ENCODE measurements around the gene CRYBA2.

Gene CRYBA2

DNA sequence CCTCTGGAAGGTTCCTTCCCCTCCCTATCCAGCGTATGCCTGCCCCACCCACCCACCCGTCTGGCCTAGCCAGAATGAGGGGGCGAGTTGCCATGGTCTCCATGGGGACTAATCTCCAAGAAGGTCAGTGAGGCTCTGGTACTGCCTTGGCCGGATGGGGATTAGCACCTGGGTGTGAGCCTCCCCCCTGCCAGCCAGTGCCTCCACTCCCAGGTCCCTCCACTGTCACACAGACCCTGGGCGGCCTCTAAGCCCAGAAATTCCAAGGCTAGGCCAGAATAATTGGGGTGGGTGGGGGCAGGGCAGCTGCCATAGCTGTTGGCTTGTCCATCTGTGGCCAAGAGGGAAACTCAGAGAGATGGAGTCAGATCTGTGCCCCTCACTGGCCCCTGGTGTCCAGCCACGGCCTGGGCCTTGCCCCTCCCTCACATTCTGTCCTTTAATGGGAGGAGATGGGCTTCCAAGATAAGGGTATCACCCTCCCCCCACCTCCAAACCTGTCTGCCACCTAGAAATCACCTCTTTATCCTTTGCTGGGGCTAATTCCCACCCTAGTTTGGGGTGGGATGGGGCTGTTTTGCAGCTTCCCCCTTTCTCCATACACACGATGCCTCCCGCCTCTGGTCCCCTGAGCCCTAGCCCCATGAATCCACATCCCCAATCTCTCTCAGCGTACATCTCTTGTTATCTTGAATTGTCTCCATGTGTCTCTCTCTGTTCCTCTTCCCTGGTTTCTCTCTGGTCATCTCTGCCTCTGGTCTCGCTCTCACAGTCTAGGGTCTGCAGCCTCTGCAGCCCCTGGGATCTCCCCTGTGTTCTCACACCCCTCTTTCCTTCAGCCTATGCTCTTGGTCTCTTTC lies 6.0 kb upstream of the CRYBA2 start:
- DNase-seq (ENCODE audit: low read depth, low spot score): no peak

DNA sequence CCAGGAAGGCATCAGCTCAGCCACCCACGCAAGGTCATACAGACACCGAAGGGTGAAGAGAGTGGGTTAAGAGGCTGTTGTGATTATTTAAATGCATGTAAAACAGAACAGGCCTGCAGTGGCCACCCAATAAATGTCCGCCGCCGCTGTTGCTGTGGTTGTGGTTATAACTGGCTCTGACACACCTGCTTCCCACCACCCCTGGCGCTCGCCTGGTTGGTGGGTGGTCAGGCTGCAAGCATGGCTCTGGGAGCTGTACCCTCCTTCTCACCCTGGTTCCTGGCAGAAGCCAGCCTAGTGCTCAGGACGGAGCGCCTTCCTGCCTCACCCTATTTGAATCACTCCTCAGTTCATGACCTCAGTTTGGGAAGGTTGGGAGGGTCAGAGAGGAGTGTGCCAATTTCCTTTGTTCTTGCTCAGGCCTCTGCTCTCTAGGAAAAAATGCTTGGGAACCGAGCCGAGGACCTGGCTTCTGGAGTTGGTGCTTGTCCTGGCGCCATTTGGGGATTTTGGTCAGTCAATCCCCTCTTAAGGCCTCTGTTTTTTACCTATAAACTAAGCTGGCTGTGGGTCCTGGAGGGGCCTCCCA lies 5.3 kb upstream of the CRYBA2 start:
- no peak for DNase-seq (ENCODE audit: low read depth, low spot score)

DNA sequence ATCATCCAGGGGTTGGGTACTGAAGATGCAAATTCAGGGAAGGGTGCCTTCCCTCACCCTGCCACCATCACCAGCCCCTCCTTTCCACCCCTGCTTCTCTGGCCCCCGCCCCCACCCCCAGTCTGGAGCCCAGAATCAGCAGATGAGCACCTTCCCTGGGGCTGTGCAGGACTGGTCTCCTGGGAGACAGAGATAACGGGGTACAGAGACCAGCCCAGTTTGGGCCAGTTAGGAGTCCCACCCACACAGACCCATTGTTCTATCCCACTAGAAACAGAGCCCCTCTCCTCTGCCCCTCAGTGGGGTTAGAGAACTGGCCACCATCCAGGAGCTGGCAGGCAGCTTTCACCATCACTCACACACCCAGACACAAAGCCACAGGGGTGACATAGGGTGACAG lies 4.5 kb upstream of the CRYBA2 start:
- no peak for DNase-seq (ENCODE audit: low read depth, low spot score)

DNA sequence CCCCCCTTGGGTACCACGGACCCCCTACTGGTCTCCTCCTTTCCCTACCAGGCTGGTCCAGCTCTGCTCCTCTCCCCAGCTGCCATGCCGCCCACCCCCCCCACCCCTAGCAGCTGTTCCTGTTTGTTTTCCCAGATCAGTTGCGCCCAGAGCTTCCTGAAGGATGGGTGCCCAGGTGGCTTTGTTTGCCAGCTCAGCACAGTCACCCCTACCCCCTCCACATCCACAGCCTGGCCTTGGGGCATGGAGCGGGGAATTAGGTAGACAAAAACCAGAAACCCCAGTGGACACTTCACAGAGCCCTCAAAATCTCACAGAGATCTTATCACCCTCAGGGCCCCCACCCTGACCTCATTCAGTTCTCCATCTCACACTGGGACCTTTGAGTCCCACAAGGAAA lies 3.7 kb upstream of the CRYBA2 start:
- DNase-seq (ENCODE audit: low read depth, low spot score): no peak

DNA sequence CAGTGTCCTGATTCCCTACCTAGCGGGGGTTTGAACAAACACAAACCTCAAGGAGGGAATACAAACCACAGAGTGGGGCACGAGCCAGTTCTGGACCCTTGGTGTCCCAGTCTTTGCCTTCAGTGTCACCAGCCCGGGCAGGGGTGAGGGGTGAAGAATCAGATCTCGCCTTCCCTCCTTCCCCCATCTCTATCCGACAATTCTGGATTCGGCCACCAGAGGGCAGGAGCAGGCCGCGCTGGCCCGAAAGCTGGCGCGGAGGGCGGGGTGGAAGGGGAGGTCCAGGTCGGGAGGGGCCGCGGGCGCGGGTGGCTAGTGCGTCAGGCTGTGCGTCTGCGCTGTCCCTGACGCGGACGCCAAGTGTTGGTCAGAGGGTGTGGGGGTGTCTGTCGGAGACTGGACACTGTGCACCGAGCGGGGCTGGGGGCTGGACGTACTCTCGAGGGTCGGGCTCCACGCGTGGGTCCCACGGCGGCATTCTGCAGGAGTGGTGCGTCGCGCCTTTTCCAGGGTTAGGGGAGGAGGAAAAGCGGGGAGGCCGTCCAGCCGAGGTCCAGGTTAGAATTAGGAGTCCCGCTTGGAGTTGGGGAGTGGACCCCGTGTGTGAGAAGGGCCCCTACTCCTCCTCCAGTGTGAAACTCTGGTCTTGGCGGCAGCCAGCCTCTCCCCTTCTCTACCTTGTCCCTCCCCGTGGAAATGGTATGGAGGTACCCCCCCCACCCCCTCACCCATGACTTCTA lies 2.9 kb upstream of the CRYBA2 start:
- peak; percentile 2 for DNase-seq (ENCODE audit: low read depth, low spot score)

DNA sequence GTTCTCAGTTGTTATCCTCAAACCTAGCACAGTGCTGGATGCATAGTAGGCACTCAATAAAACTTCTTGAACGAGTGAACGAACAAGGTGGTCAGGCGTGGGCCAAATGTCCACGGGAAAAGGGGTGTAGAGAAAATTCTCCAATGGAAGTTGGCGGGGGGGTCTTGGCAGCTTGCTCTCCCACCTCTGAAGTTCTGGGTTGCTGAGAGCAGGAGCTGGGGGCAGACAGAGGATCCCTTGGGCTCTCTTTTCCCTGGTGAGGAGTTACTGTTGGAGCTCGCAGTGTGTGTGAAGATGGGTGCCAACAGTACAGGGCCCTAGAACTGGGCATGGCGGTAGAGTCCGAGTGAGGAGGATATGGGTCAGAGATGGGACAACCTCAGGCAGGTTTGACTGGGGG lies 2.3 kb upstream of the CRYBA2 start:
- DNase-seq (ENCODE audit: low read depth, low spot score): no peak

DNA sequence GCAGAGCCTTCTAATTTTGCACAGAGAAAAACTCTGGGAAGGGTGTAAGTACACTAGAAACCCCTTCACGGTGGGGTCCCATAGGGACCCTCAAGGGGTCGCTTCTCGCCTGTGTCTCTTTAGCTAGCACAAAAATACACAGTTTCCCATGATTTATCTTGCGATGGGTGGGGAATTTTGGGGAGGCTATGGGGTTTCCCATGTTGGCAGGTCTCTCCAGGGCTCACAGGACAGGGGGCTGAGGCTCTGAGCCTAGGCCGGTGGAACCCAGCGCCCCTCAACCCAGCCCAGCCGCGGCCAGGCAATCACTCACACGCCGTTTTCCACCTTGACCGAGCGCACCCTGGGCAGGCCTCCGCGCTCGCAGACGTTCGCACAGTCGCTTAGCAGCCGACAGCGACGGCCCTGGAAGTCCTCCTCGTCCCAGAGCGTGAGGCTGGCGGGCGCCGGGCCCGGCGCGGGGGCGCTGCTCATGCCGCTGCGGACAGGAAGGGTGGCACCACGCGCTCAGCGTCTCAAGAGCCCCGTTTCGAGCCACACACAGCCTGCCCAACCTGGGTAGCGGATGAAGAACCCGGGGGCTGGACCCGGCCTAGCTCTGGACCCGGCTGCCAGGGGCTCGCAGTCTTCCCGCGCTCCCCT lies 398 bp downstream of the CRYBA2 start:
- DNase-seq (ENCODE audit: low read depth, low spot score): no peak

DNA sequence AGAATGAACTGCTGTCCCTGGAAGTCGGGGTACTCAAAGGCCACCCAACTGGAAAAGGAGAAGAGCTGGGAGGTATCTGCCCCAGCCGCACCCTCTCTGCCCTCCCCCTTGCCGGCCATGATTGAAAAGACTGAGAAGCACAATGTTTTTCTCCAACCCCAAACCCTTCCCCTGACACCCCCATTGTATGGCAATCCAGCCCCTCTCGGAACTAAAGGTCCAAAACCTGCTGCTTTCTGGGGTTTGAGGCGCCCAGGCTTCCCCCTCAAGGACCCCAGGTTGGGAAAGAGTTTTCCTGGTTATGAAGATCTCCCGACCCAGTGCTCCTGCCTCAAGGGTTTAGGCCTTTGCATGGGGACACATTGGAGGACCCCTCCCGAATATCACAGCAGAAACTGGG lies 1.0 kb downstream of the CRYBA2 start:
- DNase-seq (ENCODE audit: low read depth, low spot score): no peak

DNA sequence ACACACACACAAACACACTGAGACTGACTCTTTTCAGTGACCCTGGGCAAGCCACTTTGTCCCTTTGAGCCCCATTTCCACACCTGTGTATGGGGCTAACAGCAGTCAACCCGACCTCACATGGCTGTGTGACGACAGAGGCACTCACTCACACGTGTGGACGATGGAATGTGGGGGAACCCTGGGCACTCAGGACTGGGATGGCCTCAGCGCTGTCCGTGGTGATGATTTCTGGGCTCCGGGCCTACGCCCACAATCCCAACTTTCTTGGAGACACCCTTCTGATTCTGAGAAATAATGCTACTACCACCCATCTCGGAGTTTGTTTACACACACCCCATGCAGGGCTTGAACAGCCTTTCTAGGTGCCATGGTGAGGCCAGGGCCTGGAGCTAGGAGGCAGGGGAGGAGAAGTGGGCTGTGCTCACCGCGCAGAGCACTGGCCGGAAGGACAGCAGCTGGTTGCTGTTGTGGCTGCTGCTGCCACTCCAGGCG lies 1.5 kb downstream of the CRYBA2 start:
- DNase-seq (ENCODE audit: low read depth, low spot score): no peak

DNA sequence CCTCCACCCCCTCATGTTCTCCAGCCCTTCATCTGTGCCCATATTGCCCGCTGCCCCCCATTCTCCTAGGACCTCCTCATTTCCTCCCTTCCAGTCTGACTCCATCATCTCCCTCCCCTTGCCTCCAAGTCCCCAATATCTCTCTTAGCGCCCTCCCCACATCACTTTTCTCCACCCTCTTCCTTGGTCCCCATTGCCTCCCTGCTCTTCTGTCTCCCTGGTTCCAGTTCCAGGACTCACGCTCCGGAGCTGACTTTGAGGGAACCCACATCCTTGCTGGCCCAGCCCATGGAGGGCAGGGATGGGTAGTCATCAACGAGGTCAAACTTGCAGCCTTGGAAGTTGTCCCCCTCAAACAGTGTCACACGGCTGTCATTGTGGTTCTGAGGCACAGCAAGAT lies 2.6 kb downstream of the CRYBA2 start:
- DNase-seq (ENCODE audit: low read depth, low spot score): no peak

DNA sequence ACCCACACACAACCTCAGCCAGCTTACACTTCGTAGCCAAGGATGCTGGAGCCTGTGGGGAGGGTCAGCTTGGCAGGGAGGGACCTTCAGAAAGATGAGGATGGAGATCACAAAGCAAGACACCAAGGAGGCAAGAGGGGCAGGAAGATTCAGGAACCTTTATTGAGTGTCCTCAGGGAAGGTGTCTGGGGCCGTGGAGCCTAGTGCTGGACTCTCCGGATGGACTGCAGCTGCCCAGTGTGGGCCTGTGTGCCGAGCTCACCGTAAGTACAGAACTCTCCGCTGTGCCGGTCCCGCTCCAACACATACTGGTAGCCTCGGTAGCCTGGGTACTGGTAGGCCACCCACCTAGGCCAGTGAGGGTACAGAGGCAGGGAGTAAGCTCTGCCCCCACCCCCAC lies 3.2 kb downstream of the CRYBA2 start:
- no peak for DNase-seq (ENCODE audit: low read depth, low spot score)

DNA sequence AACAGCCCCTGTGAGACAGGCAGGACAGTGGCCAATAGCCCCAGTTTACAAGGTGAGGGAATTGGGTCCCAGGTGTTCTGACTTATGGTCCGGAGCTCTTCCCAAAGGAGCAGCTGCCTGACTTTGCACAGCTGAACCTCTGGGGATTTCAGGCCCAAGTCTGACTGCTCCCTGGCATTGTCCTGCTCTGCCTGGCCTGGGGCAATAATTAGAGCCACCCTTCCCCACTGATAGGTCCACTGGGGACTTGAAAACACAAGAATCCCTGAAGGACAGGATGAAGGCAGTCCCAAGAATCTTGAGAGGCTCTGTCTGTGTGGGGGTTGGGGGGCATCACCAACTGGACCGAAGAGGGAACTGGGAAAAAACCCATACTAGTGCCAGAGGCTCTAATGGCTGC lies 4.6 kb downstream of the CRYBA2 start:
- DNase-seq (ENCODE audit: low read depth, low spot score): no peak

DNA sequence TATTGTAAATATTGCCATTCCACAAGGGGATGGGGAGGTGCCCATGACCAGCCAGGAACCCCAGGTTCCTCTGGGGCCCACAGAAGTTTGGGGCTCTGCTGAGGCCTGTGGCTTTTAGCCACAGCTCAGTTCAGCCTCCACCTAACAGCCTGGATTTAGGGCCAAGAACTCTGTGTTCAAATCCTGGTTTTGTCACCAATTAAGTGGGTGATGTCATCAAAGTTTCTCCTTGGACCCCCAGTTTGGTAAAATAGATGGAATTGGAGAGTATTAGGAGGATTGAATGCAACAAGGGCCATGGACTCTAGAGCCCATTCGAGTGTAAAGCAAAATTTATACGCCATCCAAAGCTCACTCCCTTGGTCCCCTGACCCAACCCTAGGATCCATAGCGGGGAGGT lies 5.1 kb downstream of the CRYBA2 start:
- no peak for DNase-seq (ENCODE audit: low read depth, low spot score)

DNA sequence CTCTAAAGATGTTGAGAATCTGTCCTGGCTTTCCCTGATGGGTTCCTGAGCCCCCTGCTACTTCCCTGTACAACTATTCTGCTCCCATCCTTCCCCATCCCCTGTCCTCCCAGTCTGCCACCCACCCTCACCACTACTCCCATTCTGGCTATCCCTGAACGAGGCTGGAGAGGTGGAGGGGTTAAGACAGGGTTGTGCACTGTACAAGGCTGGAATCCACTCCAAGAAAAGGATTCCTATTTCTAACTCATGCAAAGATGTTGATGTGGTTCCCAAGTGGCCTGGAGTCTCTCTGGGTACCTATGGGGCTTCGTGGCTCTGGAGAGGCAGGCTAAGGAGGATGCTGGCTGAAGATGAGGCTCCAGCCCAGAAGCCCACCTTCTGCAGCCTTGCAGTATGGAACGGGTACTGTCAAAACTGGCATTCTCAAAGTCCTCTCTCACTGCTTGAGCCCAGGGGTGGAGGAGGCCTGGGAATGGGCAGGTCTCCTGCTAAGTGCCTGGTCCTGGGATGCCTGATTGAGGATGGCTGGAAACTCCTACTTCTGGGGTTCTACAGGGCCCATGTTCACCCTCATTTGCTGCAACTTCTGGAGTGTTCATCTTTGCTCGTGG lies 7.0 kb downstream of the CRYBA2 start:
- DNase-seq (ENCODE audit: low read depth, low spot score): no peak

DNA sequence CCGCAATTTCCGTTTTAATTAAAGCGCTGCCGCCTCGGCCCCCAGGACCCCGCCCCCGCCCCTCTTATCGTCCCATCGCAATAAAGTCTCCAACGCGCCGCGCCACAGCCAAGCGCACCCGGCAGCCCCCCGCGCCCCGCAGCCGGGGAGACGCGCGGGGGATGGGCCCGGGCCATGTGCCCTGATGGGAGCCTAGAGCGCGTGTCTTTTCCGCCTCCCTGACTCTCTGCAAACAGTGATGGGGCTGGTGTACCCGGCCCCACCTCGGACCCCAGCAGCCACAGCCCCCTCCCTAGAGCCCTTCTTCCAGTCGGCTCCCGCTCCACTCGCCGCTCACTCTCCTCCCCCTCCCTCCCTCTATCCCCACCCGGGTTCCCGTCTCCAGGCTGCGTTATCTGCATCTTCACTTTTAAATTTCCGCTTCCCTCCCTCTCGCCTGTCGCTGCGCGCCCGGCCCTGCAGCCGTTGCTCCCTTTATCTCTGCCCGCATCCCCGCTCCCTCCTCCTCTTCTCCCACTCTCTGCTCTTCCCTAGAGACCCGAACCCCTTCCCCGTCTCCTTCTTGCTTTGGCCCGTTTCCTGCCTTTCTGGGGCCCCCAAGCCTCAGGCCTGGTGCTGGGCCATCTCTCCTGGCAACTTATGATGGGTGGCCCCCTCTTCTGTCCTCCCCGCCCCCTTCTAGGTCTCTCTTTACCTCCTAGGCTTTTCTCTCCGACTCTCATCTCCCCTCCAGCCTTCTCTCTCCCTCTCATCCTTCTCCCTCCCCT lies 7.7 kb downstream of the CRYBA2 start:
- DNase-seq (ENCODE audit: low read depth, low spot score): no peak

DNA sequence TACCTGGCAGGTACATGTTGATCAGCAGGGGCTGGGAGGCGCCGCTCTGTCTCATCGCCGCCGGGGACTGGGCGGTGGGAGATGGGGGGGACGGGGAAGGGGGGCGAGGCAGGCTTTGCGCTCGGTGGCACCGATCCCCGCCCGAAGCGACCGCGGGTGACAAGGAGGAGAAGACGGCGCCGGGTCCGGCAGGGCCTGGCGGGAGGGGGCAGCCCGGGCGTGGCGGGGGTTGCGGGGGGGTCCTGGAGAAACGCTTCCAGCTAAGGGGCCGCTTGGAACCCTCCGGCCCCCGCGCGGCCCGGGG lies 8.2 kb downstream of the CRYBA2 start, which contains the start of gene FEV:
TSS of gene FEV (minus strand) at position 164 of the 304 bp plus-strand sequence. CDS start at position 55, 109 bp downstream.
- DNase-seq (ENCODE audit: low read depth, low spot score): no peak

DNA sequence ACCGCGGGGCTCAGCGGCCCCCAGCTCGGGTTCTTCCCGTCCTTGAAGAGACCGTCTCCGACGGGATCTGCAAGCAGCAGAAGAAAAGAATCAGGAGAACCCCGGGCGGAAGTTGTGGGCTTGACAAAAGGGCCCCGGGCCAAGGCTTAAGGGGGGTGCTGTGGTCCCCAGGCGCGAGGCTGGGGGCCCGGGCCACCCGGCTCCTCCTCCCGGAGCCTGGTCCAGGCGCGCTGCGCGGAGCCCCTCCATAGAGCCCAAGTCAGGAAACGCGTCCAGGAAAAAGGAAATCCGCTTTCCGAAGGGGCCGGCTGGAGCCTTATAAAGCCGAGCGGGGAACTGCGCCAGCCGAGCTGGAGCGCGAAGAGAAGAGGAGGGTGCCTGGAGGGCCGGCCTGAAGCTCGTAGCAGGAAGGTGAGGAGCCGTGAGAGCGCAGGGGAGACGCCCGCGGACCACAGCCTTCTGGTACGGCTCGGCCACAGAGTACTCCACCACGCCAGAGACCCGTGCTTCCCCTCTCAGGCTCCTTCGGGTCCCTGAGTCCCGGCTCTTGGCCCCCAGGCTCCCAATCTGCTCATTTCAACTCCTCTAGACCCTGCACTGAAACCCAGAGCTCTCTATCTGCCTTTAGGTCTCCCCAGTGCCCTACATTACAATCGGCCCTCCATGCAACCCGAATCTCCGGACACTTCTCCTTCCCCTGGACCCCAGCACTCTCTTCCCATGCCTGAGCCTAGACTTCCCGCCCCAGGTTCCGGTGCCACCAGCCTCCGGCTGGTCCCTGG lies 8.8 kb downstream of the CRYBA2 start:
- no peak for DNase-seq (ENCODE audit: low read depth, low spot score)

DNA sequence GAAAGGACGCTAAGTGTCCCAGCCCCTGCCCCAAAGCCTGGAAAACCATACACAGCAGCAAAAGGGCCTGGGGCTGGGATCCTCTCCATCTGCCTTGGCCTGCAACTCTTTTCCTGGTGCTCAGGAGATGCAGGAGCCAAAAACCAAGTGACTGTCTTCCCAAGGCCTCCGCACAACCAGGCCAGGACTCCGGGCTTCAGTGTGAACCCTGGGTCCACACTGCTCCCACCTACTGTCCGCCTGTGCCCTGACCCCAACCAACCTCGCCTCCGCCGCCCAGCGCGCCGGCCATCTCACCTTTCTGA lies 9.3 kb downstream of the CRYBA2 start:
- DNase-seq (ENCODE audit: low read depth, low spot score): no peak

DNA sequence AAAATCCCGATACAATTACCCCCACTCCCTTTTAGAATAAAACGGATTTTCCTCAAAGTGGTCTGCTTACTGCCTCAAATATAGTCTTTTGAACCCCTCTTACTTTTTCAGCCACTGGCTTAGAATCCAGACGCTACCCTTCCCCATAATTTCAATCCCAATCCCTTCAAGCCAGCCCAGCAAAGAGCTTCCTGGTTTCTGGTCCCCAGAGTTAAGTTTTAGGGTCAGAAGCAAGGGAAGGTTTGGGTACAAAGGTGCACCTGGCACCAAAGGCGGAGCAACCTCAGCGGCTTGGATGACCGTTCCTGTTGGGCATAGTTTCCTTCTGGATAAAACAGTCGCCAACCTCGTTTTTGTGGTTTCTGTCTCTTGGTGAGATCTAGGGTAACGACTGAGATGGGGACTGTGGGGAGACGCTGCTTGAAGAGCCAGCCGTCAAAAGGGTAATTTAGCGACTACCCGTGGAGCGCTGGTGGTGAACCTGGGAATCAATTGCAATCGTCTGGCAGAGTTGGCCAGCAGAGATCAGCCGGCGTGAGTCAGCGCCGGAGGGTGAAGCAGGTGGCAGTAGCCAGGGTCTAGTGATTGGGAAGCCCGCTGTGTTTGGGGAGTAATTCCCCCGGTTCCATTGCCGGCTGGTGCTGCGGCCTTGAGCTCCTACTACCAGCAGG lies 9.8 kb downstream of the CRYBA2 start:
- no peak for DNase-seq (ENCODE audit: low read depth, low spot score)

Measured in smooth muscle cell of the brain vasculature (primary cell).